SW480 (cell line): ENCODE results near the gene SRGAP2.
"Not testable (repeated sequence)": the region's sequence is repeated elsewhere in the genome, so short reads cannot be mapped to it uniquely, and the experiment has no call there.

Experiments used
- DNase-seq: peaks from one replicate; pipeline ENCODE4 v3.0.0-alpha.2; 2016; ENCODE audit warnings: low spot score

Gene SRGAP2

GRCh38 chr1:206205569-206205968, 2.2 kb downstream of the SRGAP2 start:
- DNase-seq = not testable (repeated sequence)

- not testable (repeated sequence) for DNase-seq
These were observed 7.5 kb downstream of the SRGAP2 start for GRCh38 chr1:206210802-206211201.

- not testable (repeated sequence) for DNase-seq
These were observed 12.5 kb downstream of the SRGAP2 start for GRCh38 chr1:206215600-206216392.

GRCh38 chr1:206218285-206218684, 14.9 kb downstream of the SRGAP2 start:
- not testable (repeated sequence) for DNase-seq

- DNase-seq = not testable (repeated sequence)
These were observed 15.4 kb downstream of the SRGAP2 start for GRCh38 chr1:206218765-206219164.

- not testable (repeated sequence) for DNase-seq
These were observed 16.4 kb downstream of the SRGAP2 start for GRCh38 chr1:206219514-206220331.

GRCh38 chr1:206220332-206221000, 17.1 kb downstream of the SRGAP2 start:
- not testable (repeated sequence) for DNase-seq

- not testable (repeated sequence) for DNase-seq
These were observed 18.2 kb downstream of the SRGAP2 start for GRCh38 chr1:206221585-206221984.

GRCh38 chr1:206224190-206224776, 20.9 kb downstream of the SRGAP2 start:
- DNase-seq = not testable (repeated sequence)

GRCh38 chr1:206225386-206225785, 22.0 kb downstream of the SRGAP2 start:
- DNase-seq = not testable (repeated sequence)

- DNase-seq = not testable (repeated sequence)
These were observed 23.5 kb downstream of the SRGAP2 start for GRCh38 chr1:206226886-206227285.

GRCh38 chr1:206229286-206229685, 25.9 kb downstream of the SRGAP2 start:
- DNase-seq = not testable (repeated sequence)

GRCh38 chr1:206231989-206232388, 28.6 kb downstream of the SRGAP2 start:
- DNase-seq = not testable (repeated sequence)

GRCh38 chr1:206232970-206233645, 29.8 kb downstream of the SRGAP2 start:
- not testable (repeated sequence) for DNase-seq

- DNase-seq = not testable (repeated sequence)
These were observed 31.0 kb downstream of the SRGAP2 start for GRCh38 chr1:206234189-206234916.

- not testable (repeated sequence) for DNase-seq
These were observed 31.8 kb downstream of the SRGAP2 start for GRCh38 chr1:206235190-206235589.

- DNase-seq = not testable (repeated sequence)
These were observed 36.9 kb downstream of the SRGAP2 start for GRCh38 chr1:206240288-206240687.

- not testable (repeated sequence) for DNase-seq
These were observed 40.0 kb downstream of the SRGAP2 start for GRCh38 chr1:206243335-206243734.

- not testable (repeated sequence) for DNase-seq
These were observed 42.1 kb downstream of the SRGAP2 start for GRCh38 chr1:206245479-206245878.

- DNase-seq = not testable (repeated sequence)
These were observed 43.0 kb downstream of the SRGAP2 start for GRCh38 chr1:206246129-206246886.
